Measurements from ENCODE around the gene TSPAN4.

TSPAN4 gene

GRCh38 chr11:900545-900944 lies 57.9 kb downstream of the TSPAN4 start:
- H2AFZ ChIP-seq (ENCODE audit: low read depth, low read length): no peak overlapping the region
- no peak overlapping the region for H3K4me2 ChIP-seq (ENCODE audit: low read length)
- no peaks in the 10 kb centered on the region for H3K9me3 ChIP-seq (ENCODE audit: insufficient read depth, low read length)
- no peaks in the 10 kb centered on the region for H4K20me1 ChIP-seq (ENCODE audit: insufficient read depth, low read length)
- no peak overlapping the region for H3K9ac ChIP-seq (ENCODE audit: low read length)
- H3K4me3 ChIP-seq (ENCODE audit: low read length): no peak overlapping the region
- H3K4me1 ChIP-seq (ENCODE audit: low read length): no peaks in the 10 kb centered on the region
- H3K79me2 ChIP-seq (ENCODE audit: low read length): 0 out of 2 replicates have a peak, but pooled peaks cover 3% of the 10 kb centered on the region
- no peak overlapping the region for H3K27ac ChIP-seq (ENCODE audit: low read length)
- no peaks in the 10 kb centered on the region for H3K27me3 ChIP-seq (ENCODE audit: low read depth, low read length)
- no peak for TF ChIP-seq EZH2phosphoT487 (IDR thresholded peaks at IDR 0.05; ENCODE audit: low read depth)
- TF ChIP-seq, protein P1, sequence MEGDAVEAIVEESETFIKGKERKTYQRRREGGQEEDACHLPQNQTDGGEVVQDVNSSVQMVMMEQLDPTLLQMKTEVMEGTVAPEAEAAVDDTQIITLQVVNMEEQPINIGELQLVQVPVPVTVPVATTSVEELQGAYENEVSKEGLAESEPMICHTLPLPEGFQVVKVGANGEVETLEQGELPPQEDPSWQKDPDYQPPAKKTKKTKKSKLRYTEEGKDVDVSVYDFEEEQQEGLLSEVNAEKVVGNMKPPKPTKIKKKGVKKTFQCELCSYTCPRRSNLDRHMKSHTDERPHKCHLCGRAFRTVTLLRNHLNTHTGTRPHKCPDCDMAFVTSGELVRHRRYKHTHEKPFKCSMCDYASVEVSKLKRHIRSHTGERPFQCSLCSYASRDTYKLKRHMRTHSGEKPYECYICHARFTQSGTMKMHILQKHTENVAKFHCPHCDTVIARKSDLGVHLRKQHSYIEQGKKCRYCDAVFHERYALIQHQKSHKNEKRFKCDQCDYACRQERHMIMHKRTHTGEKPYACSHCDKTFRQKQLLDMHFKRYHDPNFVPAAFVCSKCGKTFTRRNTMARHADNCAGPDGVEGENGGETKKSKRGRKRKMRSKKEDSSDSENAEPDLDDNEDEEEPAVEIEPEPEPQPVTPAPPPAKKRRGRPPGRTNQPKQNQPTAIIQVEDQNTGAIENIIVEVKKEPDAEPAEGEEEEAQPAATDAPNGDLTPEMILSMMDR (IDR thresholded peaks at IDR 0.05; ENCODE audit: low read depth, low read length): no peak
- H3K36me3 ChIP-seq (replicated peaks; ENCODE audit: low read depth, low read length): peaks cover 22% of the 10 kb centered on the region

- no peaks in the 10 kb centered on the region for H3K4me1 ChIP-seq (ENCODE audit: low read length)
- H3K27ac ChIP-seq (ENCODE audit: low read length): no peak overlapping the region
- TF ChIP-seq EZH2phosphoT487 (IDR thresholded peaks at IDR 0.05; ENCODE audit: low read depth): no peak
- TF ChIP-seq, protein P1 (IDR thresholded peaks at IDR 0.05; ENCODE audit: low read depth, low read length): no peak
- no peaks in the 10 kb centered on the region for H3K27me3 ChIP-seq (ENCODE audit: low read depth, low read length)
- peaks cover 27% of the 10 kb centered on the region for H3K36me3 ChIP-seq (replicated peaks; ENCODE audit: low read depth, low read length)
- H3K79me2 ChIP-seq (ENCODE audit: low read length): peaks cover 6% of the 10 kb centered on the region
- no peaks in the 10 kb centered on the region for H4K20me1 ChIP-seq (ENCODE audit: insufficient read depth, low read length)
- H3K4me3 ChIP-seq (ENCODE audit: low read length): no peak overlapping the region
- H3K9me3 ChIP-seq (ENCODE audit: insufficient read depth, low read length): no peaks in the 10 kb centered on the region
- no peak overlapping the region for H2AFZ ChIP-seq (ENCODE audit: low read depth, low read length)
- H3K9ac ChIP-seq (ENCODE audit: low read length): no peak overlapping the region
- no peak overlapping the region for H3K4me2 ChIP-seq (ENCODE audit: low read length)
Observed at GRCh38 chr11:901452-902061, 58.9 kb downstream of the TSPAN4 start.

- H3K27ac ChIP-seq (ENCODE audit: low read length): no peak overlapping the region
- no peaks in the 10 kb centered on the region for H3K9me3 ChIP-seq (ENCODE audit: insufficient read depth, low read length)
- no peak overlapping the region for H2AFZ ChIP-seq (ENCODE audit: low read depth, low read length)
- peaks cover 8% of the 10 kb centered on the region; the same call in 1 of the 2 replicates for H4K20me1 ChIP-seq (ENCODE audit: insufficient read depth, low read length)
- no peaks in the 10 kb centered on the region for H3K27me3 ChIP-seq (ENCODE audit: low read depth, low read length)
- H3K4me2 ChIP-seq (ENCODE audit: low read length): no peak overlapping the region
- peaks cover 21% of the 10 kb centered on the region for H3K4me1 ChIP-seq (ENCODE audit: low read length)
- H3K79me2 ChIP-seq (ENCODE audit: low read length): peaks cover 25% of the 10 kb centered on the region
- H3K36me3 ChIP-seq (replicated peaks; ENCODE audit: low read depth, low read length): peaks cover 24% of the 10 kb centered on the region
- no peak overlapping the region for H3K4me3 ChIP-seq (ENCODE audit: low read length)
- H3K9ac ChIP-seq (ENCODE audit: low read length): no peak overlapping the region
- TF ChIP-seq, protein P1 (IDR thresholded peaks at IDR 0.05; ENCODE audit: low read depth, low read length): no peak
- no peak for TF ChIP-seq EZH2phosphoT487 (IDR thresholded peaks at IDR 0.05; ENCODE audit: low read depth)
Observed at GRCh38 chr11:904380-904779, 61.7 kb downstream of the TSPAN4 start.

DNA sequence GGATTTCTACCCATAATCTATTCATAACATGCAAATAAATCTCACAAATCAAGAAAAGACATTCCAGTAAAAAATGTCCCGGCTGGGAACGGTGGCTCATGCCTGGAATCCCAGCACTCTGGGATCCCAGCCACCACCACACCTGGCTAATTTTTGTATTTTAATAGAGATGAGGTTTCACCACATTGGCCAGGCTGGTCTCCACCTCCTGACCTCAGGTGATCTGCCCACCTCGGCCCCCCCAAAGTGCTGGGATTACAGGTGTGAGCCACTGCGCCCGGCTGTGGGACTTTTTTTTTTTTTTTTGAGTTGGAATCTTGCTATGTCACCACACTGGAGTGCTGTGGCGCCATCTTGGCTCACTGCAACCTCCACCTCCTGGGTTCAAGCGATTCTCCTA lies 63.3 kb downstream of the TSPAN4 start:
- Histone ChIP-seq H3K79me2 (ENCODE audit: low read length) (peaks cover 37% of the 10 kb centered on the region), H4K20me1 (ENCODE audit: insufficient read depth, low read length) (peaks cover 8% of the 10 kb centered on the region; the same call in 1 of the 2 replicates), H2AFZ (ENCODE audit: low read depth, low read length) (no peak overlapping the region), H3K36me3 (replicated peaks; ENCODE audit: low read depth, low read length) (peaks cover 19% of the 10 kb centered on the region), H3K4me2 (ENCODE audit: low read length) (no peak overlapping the region), H3K27ac (ENCODE audit: low read length) (no peak overlapping the region), H3K4me1 (ENCODE audit: low read length) (peaks cover 27% of the 10 kb centered on the region), H3K9ac (ENCODE audit: low read length) (no peak overlapping the region), H3K9me3 (ENCODE audit: insufficient read depth, low read length) (no peaks in the 10 kb centered on the region), H3K4me3 (ENCODE audit: low read length) (no peak overlapping the region), H3K27me3 (ENCODE audit: low read depth, low read length) (no peaks in the 10 kb centered on the region)
- TF ChIP-seq EZH2phosphoT487 (IDR thresholded peaks at IDR 0.05; ENCODE audit: low read depth): no peak
- TF ChIP-seq, protein P1 (IDR thresholded peaks at IDR 0.05; ENCODE audit: low read depth, low read length): no peak
